Measurements from ENCODE around the gene GDI2. TPM values are rescaled to one million over a fixed set of nuclear protein-coding genes. Genes with fewer than 3 reads are reported as not detected.
A peak's percentile ranks its signal among the peaks of the same experiment; 100 is the strongest.

The GDI2 gene
- total and polyA plus RNA-seq, 9 of the 15 experiments (the other 6 are each of a cell fraction or from before 2014, with no cell fraction given), result 262 to 424 (median 287) TPM

GRCh38 chr10:5813341-5814109 is at the start of gene GDI2 (continued):
- TF ChIP-seq DEAF1 (CRISPR knock-in tag; IDR thresholded peaks at IDR 0.05), result 0 out of 2 replicates have a peak, but pooled peaks have one; percentile 23
- TF ChIP-seq JUND (IDR thresholded peaks at IDR 0.05; ENCODE audit: borderline replicate concordance, low read depth, low read length), result 0 out of 2 replicates have a peak, but pooled peaks have one; percentile 4
- TF ChIP-seq JUND (tag; IDR thresholded peaks at IDR 0.05; ENCODE audit: borderline replicate concordance, low read depth, low read length), result no peak; the same call in 2 of the 3 replicates
- TF ChIP-seq NFYB (IDR thresholded peaks at IDR 0.05; ENCODE audit: extremely low read depth, insufficient read length), result peak; percentile 88
- peak; percentile 91; the same call in 1 of the 2 replicates for TF ChIP-seq HMGXB4 (CRISPR knock-in tag; IDR thresholded peaks at IDR 0.05)
- peak; percentile 84 for TF ChIP-seq ESRRA (IDR thresholded peaks at IDR 0.05; ENCODE audit: borderline replicate concordance, low read depth)
- peak; percentile 76; the same call in 1 of the 2 replicates for TF ChIP-seq IRF2 (CRISPR knock-in tag; IDR thresholded peaks at IDR 0.05)
- TF ChIP-seq ZNF639 (CRISPR knock-in tag; conservative IDR thresholded peaks at IDR 0.05 in 1 of 2, IDR thresholded peaks at IDR 0.05 in 1 of 2), result peak in 1 of 2 experiments; percentile 94; a peak in 2 of 4 replicates
- TF ChIP-seq CEBPZ (IDR thresholded peaks at IDR 0.05; ENCODE audit: borderline replicate concordance, low read depth, low read length), result no peak
- peak; percentile 58 for TF ChIP-seq ZNF143 (CRISPR knock-in tag; IDR thresholded peaks at IDR 0.05)
- no peak for TF ChIP-seq HMG20B (CRISPR knock-in tag; IDR thresholded peaks at IDR 0.05)
- TF ChIP-seq ZNF77 (CRISPR knock-in tag; IDR thresholded peaks at IDR 0.05), result no peak
- TF ChIP-seq JUNB (CRISPR knock-in tag; conservative IDR thresholded peaks at IDR 0.05), result no peak
- peak; percentile 90 for TF ChIP-seq FUS (optimal IDR thresholded peaks at IDR 0.05; ENCODE audit: low read depth, low read length)
- TF ChIP-seq FIP1L1 (IDR thresholded peaks at IDR 0.05; ENCODE audit: low read depth, low read length, poor library complexity, severe bottlenecking), result peak; percentile 88
- no peak for TF ChIP-seq ZNF699 (CRISPR knock-in tag; IDR thresholded peaks at IDR 0.05; ENCODE audit: insufficient replicate concordance)

All from K562 (cell line).